Testis (tissue), 3 donors: ENCODE measurements around the gene P2RY11. TPM values are rescaled to one million over a fixed set of nuclear protein-coding genes. Genes with fewer than 3 reads are reported as not detected.
A peak's percentile ranks its signal among the peaks of the same experiment; 100 is the strongest.

Source experiments
- DNase-seq: peaks from one replicate; pipeline ENCODE4 v3.0.0-alpha.2; 2019
- H3K27ac ChIP-seq, 2 donors: fragments of 200-600 bp; sonication (generic); one replicate each; pipeline ENCODE4 v1.5.1; 2019
- H3K27me3 ChIP-seq: fragments of 200-600 bp; sonication (generic); one replicate; pipeline ENCODE4 v1.5.1; 2019
- H3K36me3 ChIP-seq: fragments of 200-600 bp; sonication (generic); one replicate; pipeline ENCODE4 v1.5.1; 2017; ENCODE audit warnings: low read depth; ENCODE audit errors: missing control alignments
- H3K4me1 ChIP-seq: fragments of 200-600 bp; sonication (generic); one replicate; pipeline ENCODE4 v1.5.1; 2019
- H3K4me3 ChIP-seq, 2 donors: fragments of 200-600 bp; sonication (generic); one replicate each; pipeline ENCODE4 v1.5.1; 2017 to 2019
- H3K9me3 ChIP-seq: fragments of 200-600 bp; sonication (generic); one replicate; pipeline ENCODE4 v1.5.1; 2017
- POLR2A ChIP-seq: fragments of 450-650 bp; IDR thresholded peaks from one replicate; pipeline ENCODE4 v1.6.1; 2017; ENCODE audit warnings: antibody characterized with exemption, mild to moderate bottlenecking, moderate library complexity
- WGBS, 2 donors: methylation state at CpG; one replicate each; pipeline ENCODE4 v1.1.5; 2018; 5-methylcytosine and 5-hydroxymethylcytosine counted together
- intact Hi-C: fragments of 100-400 bp; cut with DNase I; formaldehyde crosslinking; loops from one replicate; pipeline ENCODE4 v1.15.1; 2023; ENCODE audit warnings: low total_unique reads
- polyA plus RNA-seq: library from polyadenylated mRNA; stranded (reverse); fragments of 350-450 nt; fragmentation: Illumina TruSeq; extraction: RNeasy Lipid Tissue Mini Kit (QIAGEN cat#74804); gene quantifications from one replicate; pipeline ENCODE4 v1.2.3, GENCODE V29; 2014; ENCODE audit warnings: low read depth, low replicate concordance; ENCODE audit not compliant: insufficient read depth
- total RNA-seq, 2 donors: library from RNA; depleted of rRNA; stranded (reverse); fragments of >200 nt; gene quantifications; one replicate each; pipeline ENCODE4 v1.2.3, GENCODE V29; 2016
- TF ChIP-seq, protein P1 (sequence below), 3 experiments: fragments of 450-650 bp in 2 of 3; fragments of 200-600 bp in 1 of 3; sonication (generic) in 1 of 3; IDR thresholded peaks; one replicate each; pipeline ENCODE4 v1.5.1; 2016 to 2019; ENCODE audit warnings: antibody characterized with exemption in 3 of 3, mild to moderate bottlenecking in 2 of 3, moderate library complexity in 1 of 3

Gene P2RY11
- total and polyA plus RNA-seq, 3 donors from 2014 or later = 16.3 to 27.8 (median 25.0) TPM

DNA sequence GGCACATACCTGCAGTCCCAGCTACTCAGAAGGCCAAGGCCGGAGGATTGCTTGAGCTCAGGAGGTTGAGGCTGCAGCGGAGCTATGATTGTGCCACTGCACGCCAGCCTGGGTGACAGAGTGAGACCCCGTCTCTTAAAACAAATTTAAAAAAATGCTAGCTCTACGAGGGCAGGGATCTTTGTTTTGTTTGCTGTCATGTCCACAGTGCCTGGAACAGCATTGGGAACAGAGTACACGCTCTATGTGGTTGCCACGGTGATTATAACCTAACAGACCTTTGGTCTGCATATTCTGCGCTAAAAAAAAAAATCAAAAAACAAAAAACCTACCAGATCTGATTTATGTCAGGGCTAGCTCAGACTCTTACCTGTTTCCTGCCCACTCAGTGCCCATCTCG is 27.6 kb upstream of the P2RY11 start:
- DNase-seq = no peak
- WGBS, 2 donors = 81 to 83% methylated on average over 9 of the region's 9 CpGs

DNA sequence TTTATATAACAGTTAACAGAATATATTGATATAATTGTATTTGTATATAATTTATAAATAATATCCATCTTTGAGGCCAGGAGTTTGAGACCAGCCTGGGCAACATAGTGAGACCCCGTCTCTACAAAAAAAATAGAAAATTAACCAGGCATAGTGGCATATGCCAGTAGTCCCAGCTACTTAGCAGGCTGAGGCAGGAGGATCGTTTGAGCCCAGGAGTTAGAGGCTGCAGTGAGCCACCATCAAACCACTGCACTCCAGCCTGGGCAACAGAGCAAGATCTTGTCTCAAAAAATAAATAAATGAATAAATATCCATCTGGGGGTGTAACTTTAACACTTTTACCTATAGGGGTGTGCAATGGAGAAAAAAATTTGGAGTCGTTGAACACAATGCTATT is 26.7 kb upstream of the P2RY11 start:
- no peak for TF ChIP-seq POLR2A
- TF ChIP-seq, protein P1, sequence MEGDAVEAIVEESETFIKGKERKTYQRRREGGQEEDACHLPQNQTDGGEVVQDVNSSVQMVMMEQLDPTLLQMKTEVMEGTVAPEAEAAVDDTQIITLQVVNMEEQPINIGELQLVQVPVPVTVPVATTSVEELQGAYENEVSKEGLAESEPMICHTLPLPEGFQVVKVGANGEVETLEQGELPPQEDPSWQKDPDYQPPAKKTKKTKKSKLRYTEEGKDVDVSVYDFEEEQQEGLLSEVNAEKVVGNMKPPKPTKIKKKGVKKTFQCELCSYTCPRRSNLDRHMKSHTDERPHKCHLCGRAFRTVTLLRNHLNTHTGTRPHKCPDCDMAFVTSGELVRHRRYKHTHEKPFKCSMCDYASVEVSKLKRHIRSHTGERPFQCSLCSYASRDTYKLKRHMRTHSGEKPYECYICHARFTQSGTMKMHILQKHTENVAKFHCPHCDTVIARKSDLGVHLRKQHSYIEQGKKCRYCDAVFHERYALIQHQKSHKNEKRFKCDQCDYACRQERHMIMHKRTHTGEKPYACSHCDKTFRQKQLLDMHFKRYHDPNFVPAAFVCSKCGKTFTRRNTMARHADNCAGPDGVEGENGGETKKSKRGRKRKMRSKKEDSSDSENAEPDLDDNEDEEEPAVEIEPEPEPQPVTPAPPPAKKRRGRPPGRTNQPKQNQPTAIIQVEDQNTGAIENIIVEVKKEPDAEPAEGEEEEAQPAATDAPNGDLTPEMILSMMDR (IDR thresholded peaks at IDR 0.05) = no peak
- Histone ChIP-seq H3K9me3 (no peaks in the 10 kb centered on the region), H3K4me1 (no peaks in the 10 kb centered on the region), H3K27me3 (no peaks in the 10 kb centered on the region), H3K36me3 (no peaks in the 10 kb centered on the region), H3K27ac (no peak overlapping the region), H3K4me3 (no peak overlapping the region)
- intact Hi-C loops = no loop called here
- 38 to 65% methylated on average over 3 of the region's 3 CpGs for WGBS, 2 donors
- no peak for DNase-seq

More for the DNA sequence above, 27.6 kb upstream of the P2RY11 start:
- intact Hi-C loops = no loop called here
- Histone ChIP-seq H3K27me3 (no peaks in the 10 kb centered on the region), H3K4me1 (no peaks in the 10 kb centered on the region), H3K27ac (no peak overlapping the region), H3K36me3 (no peaks in the 10 kb centered on the region), H3K9me3 (no peaks in the 10 kb centered on the region), H3K4me3 (no peak overlapping the region)
- TF ChIP-seq, protein P1 (IDR thresholded peaks at IDR 0.05) = no peak
- TF ChIP-seq POLR2A = no peak

DNA sequence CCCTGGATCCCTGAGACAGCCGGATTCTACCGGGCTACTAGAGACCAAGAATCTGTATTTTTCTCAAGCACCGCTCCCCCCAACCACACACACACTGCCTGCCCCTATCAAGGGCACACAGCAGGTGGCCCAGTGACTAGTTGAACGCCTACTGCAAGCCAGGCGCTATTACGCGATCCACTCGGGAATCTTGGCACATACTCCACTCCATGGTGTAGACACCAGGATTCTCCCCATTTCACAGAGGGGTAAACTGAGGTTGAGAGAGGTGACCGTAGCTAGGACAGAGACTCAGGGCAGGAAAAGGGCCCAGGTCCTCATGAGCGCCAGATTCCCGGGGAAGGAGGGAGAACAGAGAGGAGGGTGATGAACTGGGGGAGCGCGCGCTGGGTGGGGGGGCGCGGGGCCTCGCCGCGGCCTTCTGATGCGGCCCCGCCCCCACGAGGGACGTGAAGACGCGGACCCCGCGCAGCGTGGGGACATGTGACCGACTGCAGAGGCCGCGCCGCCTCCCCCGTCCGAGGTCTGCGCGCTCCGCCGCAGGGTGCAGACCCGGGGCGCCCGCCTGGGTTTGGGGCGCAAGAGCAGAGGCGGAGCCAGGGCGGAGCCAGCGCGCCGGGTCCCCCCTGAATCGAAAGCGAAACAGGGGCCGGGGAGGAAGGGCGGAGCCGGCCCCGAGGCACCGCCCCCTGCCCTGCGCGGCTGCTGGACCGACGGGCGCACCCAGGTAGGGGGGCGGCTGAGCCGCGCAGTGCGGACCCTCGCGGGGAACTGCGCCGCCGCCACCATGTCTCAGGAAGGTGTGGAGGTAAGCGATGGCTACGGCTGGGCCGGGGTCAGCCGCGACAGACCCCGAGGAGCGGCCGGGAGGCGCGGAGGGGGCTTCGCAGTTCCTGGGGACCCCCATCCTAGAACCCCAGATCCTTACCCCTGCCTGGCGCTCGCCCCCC is 25.6 kb upstream of the P2RY11 start, which contains the start of gene SHFL:
SHFL (plus strand) TSS at position 677 of the 950 bp plus-strand sequence; CDS start at position 788, 111 bp downstream.
- Histone ChIP-seq H3K9me3 (no peaks in the 10 kb centered on the region), H3K27ac (peak within 1 kb of the TSS; percentile 68 to 84), H3K27me3 (no peaks in the 10 kb centered on the region), H3K36me3 (no peaks in the 10 kb centered on the region), H3K4me3 (peak within 1 kb of the TSS; percentile 70 to 73), H3K4me1 (no peaks in the 10 kb centered on the region)
- 4% methylated on average over 39 to 76 of the region's 81 CpGs for WGBS, 2 donors
- intact Hi-C loops = no loop called here
- no peak for TF ChIP-seq POLR2A
- TF ChIP-seq, protein P1 (IDR thresholded peaks at IDR 0.05) = no peak
- DNase-seq = peak; percentile 64

DNA sequence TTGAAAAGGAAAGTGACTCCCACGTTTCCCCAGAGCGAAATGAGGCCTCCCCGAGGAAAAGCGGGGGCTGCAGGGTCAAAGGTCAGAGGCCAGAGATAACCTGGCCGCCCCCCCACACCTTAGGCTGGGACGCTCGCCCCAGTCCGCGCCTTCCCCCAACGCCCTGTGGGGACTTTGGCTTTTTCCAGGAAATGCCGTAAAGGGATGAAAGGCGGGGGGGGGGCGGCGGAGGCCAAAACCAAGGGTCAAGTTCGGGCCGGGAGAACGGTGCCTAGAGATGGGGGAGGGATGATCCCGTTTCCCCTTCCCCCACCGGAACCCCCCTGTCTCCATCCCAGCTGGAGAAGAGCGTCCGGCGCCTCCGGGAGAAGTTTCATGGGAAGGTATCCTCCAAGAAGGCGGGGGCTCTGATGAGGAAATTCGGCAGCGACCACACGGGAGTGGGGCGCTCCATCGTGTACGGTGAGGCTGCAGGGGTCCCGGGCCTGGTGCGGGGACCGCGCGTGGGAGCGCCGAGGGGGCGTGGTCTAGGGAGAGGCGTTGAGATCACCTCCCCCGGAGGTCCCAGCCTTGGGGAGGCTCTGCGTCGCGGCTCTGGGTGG is 24.8 kb upstream of the P2RY11 start:
- Histone ChIP-seq H3K4me3 (peak overlapping the region; percentile 70 to 73), H3K27ac (peak overlapping the region; percentile 68 to 84), H3K4me1 (no peaks in the 10 kb centered on the region), H3K36me3 (no peaks in the 10 kb centered on the region), H3K27me3 (no peaks in the 10 kb centered on the region), H3K9me3 (no peaks in the 10 kb centered on the region)
- TF ChIP-seq, protein P1 (IDR thresholded peaks at IDR 0.05) = no peak
- no peak for TF ChIP-seq POLR2A
- DNase-seq = no peak
- intact Hi-C loops = no loop called here
- 0 to 3% methylated on average over 14 to 34 of the region's 43 CpGs for WGBS, 2 donors
